GM23338 (cell line): ENCODE measurements around the gene DNAJC15. TPM values are rescaled to one million over a fixed set of nuclear protein-coding genes. Genes with fewer than 3 reads are reported as not detected.

Experiments
- ATAC-seq: fragments of 200-7000 bp; cut with Tn5 transposase; 3 replicates; pipeline ENCODE4 v1.9.1; 2020
- DNase-seq: peaks from one replicate; pipeline ENCODE4 v3.0.0-alpha.2; 2015; ENCODE audit warnings: low spot score
- H2AFZ ChIP-seq: fragments of 200-600 bp; sonication (generic); 2 replicates; pipeline ENCODE4 v1.8.0; 2016; ENCODE audit warnings: antibody characterized with exemption, mild to moderate bottlenecking, moderate library complexity
- H3F3A ChIP-seq: fragments of 200-600 bp; sonication (generic); replicated peaks from 2 replicates; pipeline ENCODE4 v1.8.0; 2017; ENCODE audit warnings: antibody characterized with exemption, mixed run types, low read depth
- H3K27ac ChIP-seq: fragments of 200-600 bp; sonication (generic); 2 replicates; pipeline ENCODE4 v1.6.1; 2016; ENCODE audit warnings: low read depth
- H3K27me3 ChIP-seq: fragments of 200-600 bp; sonication (generic); 2 replicates; pipeline ENCODE4 v1.8.0; 2016; ENCODE audit warnings: mild to moderate bottlenecking, mixed run types, moderate library complexity; ENCODE audit not compliant: insufficient read depth
- H3K36me3 ChIP-seq: fragments of 200-600 bp; sonication (generic); 2 replicates; pipeline ENCODE4 v1.8.0; 2016; ENCODE audit warnings: mild to moderate bottlenecking; ENCODE audit not compliant: insufficient read depth
- H3K4me1 ChIP-seq: fragments of 200-600 bp; sonication (generic); 2 replicates; pipeline ENCODE4 v1.8.0; 2016; ENCODE audit warnings: mild to moderate bottlenecking, moderate library complexity; ENCODE audit not compliant: insufficient read depth
- H3K4me2 ChIP-seq: fragments of 200-600 bp; sonication (generic); 2 replicates; pipeline ENCODE4 v1.7.1; 2017; ENCODE audit warnings: mixed run types
- H3K4me3 ChIP-seq: fragments of 200-600 bp; sonication (generic); 2 replicates; pipeline ENCODE4 v1.6.1; 2016; ENCODE audit warnings: mixed run types
- H3K79me2 ChIP-seq: fragments of 200-600 bp; sonication (generic); replicated peaks from 2 replicates; pipeline ENCODE4 v1.8.0; 2017; ENCODE audit warnings: mild to moderate bottlenecking; ENCODE audit not compliant: insufficient read depth
- H3K9me2 ChIP-seq: fragments of 200-600 bp; sonication (generic); 2 replicates; pipeline ENCODE4 v1.8.0; 2017; ENCODE audit not compliant: insufficient read depth
- H4K20me1 ChIP-seq: fragments of 200-600 bp; sonication (generic); replicated peaks from 2 replicates; pipeline ENCODE4 v1.8.0; 2017; ENCODE audit warnings: mild to moderate bottlenecking; ENCODE audit not compliant: insufficient read depth
- H3K27ac Mint-ChIP-seq: 2 replicates; pipeline ENCODE4 v1.8.0; 2020; ENCODE audit warnings: inconsistent platforms, mild to moderate bottlenecking, moderate library complexity, mixed read lengths
- H3K27me3 Mint-ChIP-seq: 3 replicates; pipeline ENCODE4 v1.8.0; 2022; ENCODE audit warnings: low read depth, mild to moderate bottlenecking, moderate library complexity, mixed read lengths, inconsistent platforms; ENCODE audit not compliant: insufficient read depth, poor library complexity
- H3K36me3 Mint-ChIP-seq: 3 replicates; pipeline ENCODE4 v1.8.0; 2021; ENCODE audit warnings: low read depth, mild to moderate bottlenecking, inconsistent platforms, moderate library complexity, mixed read lengths
- H3K4me1 Mint-ChIP-seq: 3 replicates; pipeline ENCODE4 v1.8.0; 2020; ENCODE audit warnings: mild to moderate bottlenecking, inconsistent platforms, mixed read lengths
- H3K4me3 Mint-ChIP-seq: 3 replicates; pipeline ENCODE4 v1.8.0; 2021; ENCODE audit warnings: moderate library complexity, mild to moderate bottlenecking, inconsistent platforms, mixed read lengths
- H3K9me3 Mint-ChIP-seq: 3 replicates; pipeline ENCODE4 v1.8.0; 2020; ENCODE audit warnings: moderate library complexity, mild to moderate bottlenecking, inconsistent platforms, mixed read lengths
- CREB1 ChIP-seq: fragments of 250-450 bp; sonication (Bioruptor Pico); IDR thresholded peaks from 2 replicates; pipeline ENCODE4 v1.5.0; 2020; ENCODE audit warnings: low read depth, mild to moderate bottlenecking, moderate library complexity
- CTCF ChIP-seq, 2 experiments: fragments of 200-600 bp in 1 of 2; sonication (generic) in 1 of 2; conservative IDR thresholded peaks; 2 replicates each; pipeline versions ENCODE4 v1.5.1 to v1.6.1; 2016 to 2017; ENCODE audit warnings: antibody characterized with exemption in 2 of 2, low read depth in 2 of 2, mild to moderate bottlenecking in 2 of 2, moderate library complexity in 1 of 2
- EZH2 ChIP-seq: fragments of 200-600 bp; sonication (generic); IDR thresholded peaks from one replicate; pipeline ENCODE4 v1.8.0; 2017; ENCODE audit warnings: antibody characterized with exemption, mild to moderate bottlenecking, low read depth; ENCODE audit not compliant: unreplicated experiment
- EZH2phosphoT487 ChIP-seq: fragments of 200-600 bp; sonication (generic); IDR thresholded peaks from one replicate; pipeline ENCODE4 v1.8.1; 2018; ENCODE audit warnings: antibody characterized with exemption; ENCODE audit not compliant: unreplicated experiment
- NANOG ChIP-seq: IDR thresholded peaks from 2 replicates; pipeline ENCODE4 v1.6.1; 2016; ENCODE audit warnings: antibody characterized with exemption, borderline replicate concordance
- STAT1 ChIP-seq: IDR thresholded peaks from one replicate; pipeline ENCODE4 v1.6.1; 2016; ENCODE audit warnings: antibody characterized with exemption; ENCODE audit not compliant: unreplicated experiment
- ZNF331 ChIP-seq: fragments of 250-450 bp; sonication (Bioruptor Pico); IDR thresholded peaks from 2 replicates; pipeline ENCODE4 v1.5.0; 2020; ENCODE audit warnings: low read depth, mild to moderate bottlenecking, moderate library complexity
- polyA plus RNA-seq: library from polyadenylated mRNA; unstranded; fragments of >200 nt; fragmentation: Nextera tagmentation; extraction: Ambion mirVana; gene quantifications from 2 replicates; pipeline ENCODE4 v1.2.1, GENCODE V29; 2016
- total RNA-seq: library from RNA; depleted of rRNA; stranded (reverse); fragments of >200 nt; shearing (Covaris generic); gene quantifications from 2 replicates; pipeline ENCODE4 v1.2.3, GENCODE V29; 2014

The DNAJC15 gene
- total and polyA plus RNA-seq, 2 experiments from 2014 or later: 11.4 to 80.4 TPM

GRCh38 chr13:43080199-43080598 is 56.8 kb downstream of the DNAJC15 start:
- Histone ChIP-seq H3K27ac (no peak overlapping the region), H3K4me3 (no peak overlapping the region), H3K36me3 (0 out of 2 replicates have a peak, but pooled peaks cover 4% of the 10 kb centered on the region), H3K9me2 (no peaks in the 10 kb centered on the region), H3K27me3 (no peaks in the 10 kb centered on the region), H3K79me2 (no peaks in the 10 kb centered on the region), H4K20me1 (no peaks in the 10 kb centered on the region), H3K4me1 (peaks cover 6% of the 10 kb centered on the region; the same call in 1 of the 2 replicates), H2AFZ (no peak overlapping the region), H3F3A (no peaks in the 10 kb centered on the region), H3K4me2 (no peak overlapping the region)
- TF ChIP-seq EZH2: no peak
- no peak for TF ChIP-seq EZH2phosphoT487
- no peak for TF ChIP-seq CTCF (conservative IDR thresholded peaks at IDR 0.05; ENCODE audit: low read depth in 2 of 2)
- TF ChIP-seq STAT1: no peak
- H3K36me3 Mint-ChIP-seq: peaks cover 22% of the 10 kb centered on the region
- DNase-seq: no peak
- no peaks in the 10 kb centered on the region for H3K9me3 Mint-ChIP-seq
- no peak for ATAC-seq
- H3K27ac Mint-ChIP-seq: no peak overlapping the region
- H3K27me3 Mint-ChIP-seq: no peaks in the 10 kb centered on the region
- H3K4me1 Mint-ChIP-seq: peaks cover 10% of the 10 kb centered on the region
- no peak overlapping the region for H3K4me3 Mint-ChIP-seq

DNA sequence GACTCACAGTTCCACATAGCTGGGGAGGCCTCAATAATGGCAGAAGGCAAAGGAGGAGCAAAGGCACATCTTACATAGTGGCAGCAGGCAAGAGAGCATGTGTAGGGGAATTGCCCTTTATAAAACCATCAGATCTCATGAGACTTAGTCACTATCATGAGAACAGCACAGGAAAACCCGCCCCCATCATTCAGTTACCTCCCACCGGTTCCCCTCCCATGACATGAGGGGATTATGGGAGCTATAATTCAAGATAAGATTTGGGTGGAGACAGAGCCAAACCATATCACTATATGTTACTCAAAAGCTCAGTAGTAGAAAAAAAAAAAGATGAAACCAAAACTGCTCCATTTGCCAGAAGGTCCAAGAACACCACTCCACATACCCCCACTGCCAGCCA is 58.5 kb downstream of the DNAJC15 start:
- H3K36me3 ChIP-seq: 0 out of 2 replicates have a peak, but pooled peaks cover 4% of the 10 kb centered on the region
- H3F3A ChIP-seq: no peaks in the 10 kb centered on the region
- no peak overlapping the region for H3K27ac ChIP-seq
- no peak overlapping the region for H3K4me3 Mint-ChIP-seq
- no peaks in the 10 kb centered on the region for H3K27me3 Mint-ChIP-seq
- H4K20me1 ChIP-seq: no peaks in the 10 kb centered on the region
- H3K27me3 ChIP-seq: no peaks in the 10 kb centered on the region
- no peak overlapping the region for H3K4me2 ChIP-seq
- ATAC-seq (no peak), DNase-seq (no peak)
- H3K4me3 ChIP-seq: no peak overlapping the region
- H3K36me3 Mint-ChIP-seq: peaks cover 22% of the 10 kb centered on the region
- H3K4me1 Mint-ChIP-seq: peaks cover 17% of the 10 kb centered on the region
- no peak overlapping the region for H2AFZ ChIP-seq
- no peak overlapping the region for H3K27ac Mint-ChIP-seq
- H3K4me1 ChIP-seq: peaks cover 4% of the 10 kb centered on the region; the same call in 1 of the 2 replicates
- H3K9me3 Mint-ChIP-seq: no peaks in the 10 kb centered on the region
- H3K9me2 ChIP-seq: no peaks in the 10 kb centered on the region
- no peaks in the 10 kb centered on the region for H3K79me2 ChIP-seq
- TF ChIP-seq EZH2phosphoT487 (no peak), CREB1 (no peak)

DNA sequence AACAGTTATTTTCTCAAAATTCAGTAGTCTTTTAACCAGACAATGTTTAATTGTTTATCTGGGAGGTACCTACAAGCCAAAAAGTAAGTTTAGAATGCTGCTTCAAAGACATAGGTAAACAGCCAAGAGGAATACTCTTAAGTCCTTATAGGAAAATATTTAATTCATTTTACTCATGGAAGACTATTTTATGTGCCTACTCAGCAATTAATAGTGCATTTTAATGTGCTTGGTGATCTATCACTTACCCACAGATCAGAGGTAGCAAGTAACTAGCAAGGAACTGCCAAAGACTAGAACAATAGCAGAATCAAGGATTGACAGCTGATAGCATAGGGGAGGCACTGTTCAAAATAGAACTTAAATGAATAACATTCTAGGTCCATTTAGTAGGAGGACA is 60.4 kb downstream of the DNAJC15 start:
- no peak overlapping the region for H3K27ac ChIP-seq
- H3K9me3 Mint-ChIP-seq: no peaks in the 10 kb centered on the region
- H3K27me3 Mint-ChIP-seq: no peaks in the 10 kb centered on the region
- H3K27ac Mint-ChIP-seq: no peak overlapping the region
- H2AFZ ChIP-seq: no peak overlapping the region
- no peak for ATAC-seq
- DNase-seq: no peak
- no peaks in the 10 kb centered on the region for H4K20me1 ChIP-seq
- H3K4me1 ChIP-seq: no peaks in the 10 kb centered on the region
- H3K4me3 ChIP-seq: no peak overlapping the region
- H3K27me3 ChIP-seq: no peaks in the 10 kb centered on the region
- H3K79me2 ChIP-seq: no peaks in the 10 kb centered on the region
- peaks cover 12% of the 10 kb centered on the region; the same call in 2 of the 3 replicates for H3K4me1 Mint-ChIP-seq
- no peak overlapping the region for H3K4me3 Mint-ChIP-seq
- H3F3A ChIP-seq: no peaks in the 10 kb centered on the region
- peaks cover 23% of the 10 kb centered on the region for H3K36me3 Mint-ChIP-seq
- H3K4me2 ChIP-seq: no peak overlapping the region
- no peaks in the 10 kb centered on the region for H3K9me2 ChIP-seq
- 0 out of 2 replicates have a peak, but pooled peaks cover 4% of the 10 kb centered on the region for H3K36me3 ChIP-seq
- TF ChIP-seq EZH2phosphoT487 (no peak), NANOG (no peak), ZNF331 (CRISPR knock-in tag) (no peak), CTCF (conservative IDR thresholded peaks at IDR 0.05; ENCODE audit: low read depth in 2 of 2) (no peak)
